H1 (cell line): Measurements from ENCODE around the gene ANO2. TPM values are rescaled to one million over a fixed set of nuclear protein-coding genes. Genes with fewer than 3 reads are reported as not detected.
A peak's percentile ranks its signal among the peaks of the same experiment; 100 is the strongest.

Experiments used
- BCL11A ChIP-seq, 2 experiments: IDR thresholded peaks; one replicate each; pipeline ENCODE4 v1.6.1; 2011; ENCODE audit warnings: low read depth in 2 of 2, low read length in 2 of 2, mild to moderate bottlenecking in 2 of 2
- CBX8 ChIP-seq: fragments of 300-800, 300-1000 bp; sonication (generic); IDR thresholded peaks from 2 replicates; pipeline ENCODE4 v1.7.1; 2016; ENCODE audit warnings: low read depth, low read length, borderline replicate concordance
- EP300 ChIP-seq, 2 experiments: IDR thresholded peaks; 1 replicate in 1 of 2; 2 replicates in 1 of 2; pipeline ENCODE4 v1.6.1; 2011 to 2012; ENCODE audit warnings: low read depth in 2 of 2, low read length in 2 of 2, mild to moderate bottlenecking in 2 of 2, borderline replicate concordance in 1 of 2, inconsistent platforms in 1 of 2, moderate library complexity in 1 of 2
- HDAC6 ChIP-seq: IDR thresholded peaks from one replicate; pipeline ENCODE4 v1.7.1; 2012; ENCODE audit warnings: low read depth, mild to moderate bottlenecking, inconsistent platforms, low read length, moderate library complexity
- SP1 ChIP-seq: IDR thresholded peaks from 2 replicates; pipeline ENCODE4 v1.6.1; 2011; ENCODE audit warnings: low read depth, low read length
- SP2 ChIP-seq: IDR thresholded peaks from 2 replicates; pipeline ENCODE4 v1.6.1; 2012; ENCODE audit warnings: mild to moderate bottlenecking, low read length, inconsistent platforms
- TAF7 ChIP-seq: optimal IDR thresholded peaks from 2 replicates; pipeline ENCODE3; 2011; ENCODE audit warnings: low read depth, mild to moderate bottlenecking, inconsistent platforms, low read length, moderate library complexity, borderline replicate concordance
- TBP ChIP-seq: IDR thresholded peaks from 2 replicates; pipeline ENCODE4 v1.6.1; 2011; ENCODE audit warnings: low read depth, low read length, improper control_type of control experiment
- YY1 ChIP-seq: IDR thresholded peaks from 2 replicates; pipeline ENCODE4 v1.6.1; 2011; ENCODE audit warnings: low read depth, mild to moderate bottlenecking, low read length
- polyA plus RNA-seq, 7 experiments: library from polyadenylated mRNA; depleted of rRNA in 3 of 7; stranded (reverse) in 5 of 7; unstranded in 2 of 7; fragments of >200 nt in 5 of 7; fragments of 200-250 nt in 2 of 7; gene quantifications; 1 replicate in 5 of 7; 2 replicates in 1 of 7; 4 replicates in 1 of 7; pipeline versions ENCODE4 v1.2.1 to v1.2.3, GENCODE V29; 2011 to 2013; ENCODE audit warnings: missing spikeins in 2 of 7, mixed read lengths in 2 of 7
- total RNA-seq: library from RNA; stranded (reverse); fragmentation: NEBNext Ultra II Directional; extraction: Animal tissue kit (Norgen Biotek cat#: 25700); gene quantifications from 2 replicates; pipeline ENCODE4 v1.2.1, GENCODE V29; 2021
- TF ChIP-seq, protein P1 (sequence below), 3 experiments: IDR thresholded peaks; 1 replicate in 2 of 3; 2 replicates in 1 of 3; pipeline versions ENCODE4 v1.5.1 to v1.6.1; 2011; ENCODE audit warnings: low read length in 3 of 3, mild to moderate bottlenecking in 3 of 3, inconsistent platforms in 2 of 3, low read depth in 1 of 3, moderate library complexity in 1 of 3; ENCODE audit not compliant: insufficient read depth in 1 of 3; ENCODE audit errors: control extremely low read depth in 1 of 3
- TF ChIP-seq, protein P2 (sequence below): IDR thresholded peaks from 2 replicates; pipeline ENCODE4 v1.6.1; 2011; ENCODE audit warnings: low read depth, mild to moderate bottlenecking, low read length; ENCODE audit not compliant: insufficient read depth
- TF ChIP-seq, protein P3 (sequence below): IDR thresholded peaks from 2 replicates; pipeline ENCODE4 v1.6.1; 2012; ENCODE audit warnings: inconsistent platforms

Gene ANO2
- total and polyA plus RNA-seq, 2 of the 8 experiments (the other 6 are each of a cell fraction or from before 2014, with no cell fraction given) = 1.9 to 5.5 TPM

- TF ChIP-seq EP300 (IDR thresholded peaks at IDR 0.05; ENCODE audit: borderline replicate concordance in 1 of 2, low read depth in 2 of 2, low read length in 2 of 2) (peak in 1 of 2 experiments; percentile 57; a peak in 1 of 3 replicates), HDAC6 (no peak), TAF7 (peak; percentile 40), SP2 (no peak), CBX8 (no peak), BCL11A (IDR thresholded peaks at IDR 0.05; ENCODE audit: low read depth in 2 of 2, low read length in 2 of 2) (no peak), SP1 (no peak), TBP (0 out of 2 replicates have a peak, but pooled peaks have one; percentile 12), YY1 (no peak)
- TF ChIP-seq, protein P1, sequence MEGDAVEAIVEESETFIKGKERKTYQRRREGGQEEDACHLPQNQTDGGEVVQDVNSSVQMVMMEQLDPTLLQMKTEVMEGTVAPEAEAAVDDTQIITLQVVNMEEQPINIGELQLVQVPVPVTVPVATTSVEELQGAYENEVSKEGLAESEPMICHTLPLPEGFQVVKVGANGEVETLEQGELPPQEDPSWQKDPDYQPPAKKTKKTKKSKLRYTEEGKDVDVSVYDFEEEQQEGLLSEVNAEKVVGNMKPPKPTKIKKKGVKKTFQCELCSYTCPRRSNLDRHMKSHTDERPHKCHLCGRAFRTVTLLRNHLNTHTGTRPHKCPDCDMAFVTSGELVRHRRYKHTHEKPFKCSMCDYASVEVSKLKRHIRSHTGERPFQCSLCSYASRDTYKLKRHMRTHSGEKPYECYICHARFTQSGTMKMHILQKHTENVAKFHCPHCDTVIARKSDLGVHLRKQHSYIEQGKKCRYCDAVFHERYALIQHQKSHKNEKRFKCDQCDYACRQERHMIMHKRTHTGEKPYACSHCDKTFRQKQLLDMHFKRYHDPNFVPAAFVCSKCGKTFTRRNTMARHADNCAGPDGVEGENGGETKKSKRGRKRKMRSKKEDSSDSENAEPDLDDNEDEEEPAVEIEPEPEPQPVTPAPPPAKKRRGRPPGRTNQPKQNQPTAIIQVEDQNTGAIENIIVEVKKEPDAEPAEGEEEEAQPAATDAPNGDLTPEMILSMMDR (IDR thresholded peaks at IDR 0.05; ENCODE audit: control extremely low read depth in 1 of 3, insufficient read depth in 1 of 3, low read depth in 1 of 3, low read length in 3 of 3) = peak; percentile 93 to 99 (median 97)
- TF ChIP-seq, protein P2, sequence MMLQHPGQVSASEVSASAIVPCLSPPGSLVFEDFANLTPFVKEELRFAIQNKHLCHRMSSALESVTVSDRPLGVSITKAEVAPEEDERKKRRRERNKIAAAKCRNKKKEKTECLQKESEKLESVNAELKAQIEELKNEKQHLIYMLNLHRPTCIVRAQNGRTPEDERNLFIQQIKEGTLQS = peak; percentile 51; the same call in 1 of the 2 replicates
- TF ChIP-seq, protein P3, sequence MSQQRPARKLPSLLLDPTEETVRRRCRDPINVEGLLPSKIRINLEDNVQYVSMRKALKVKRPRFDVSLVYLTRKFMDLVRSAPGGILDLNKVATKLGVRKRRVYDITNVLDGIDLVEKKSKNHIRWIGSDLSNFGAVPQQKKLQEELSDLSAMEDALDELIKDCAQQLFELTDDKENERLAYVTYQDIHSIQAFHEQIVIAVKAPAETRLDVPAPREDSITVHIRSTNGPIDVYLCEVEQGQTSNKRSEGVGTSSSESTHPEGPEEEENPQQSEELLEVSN = peak; percentile 84
Measured at GRCh38 chr12:5988659-5989116, 43.6 kb upstream of the ANO2 start (continued).
